CD1c-positive myeloid dendritic cell (primary cell): ENCODE measurements around the gene OR5AN1.
"Not testable (repeated sequence)": the region's sequence is repeated elsewhere in the genome, so short reads cannot be mapped to it uniquely, and the experiment has no call there.

Experiments
- DNase-seq: peaks from one replicate; pipeline ENCODE4 v3.0.0-alpha.2; 2016; ENCODE audit errors: extremely low spot score

The OR5AN1 gene, protein sequence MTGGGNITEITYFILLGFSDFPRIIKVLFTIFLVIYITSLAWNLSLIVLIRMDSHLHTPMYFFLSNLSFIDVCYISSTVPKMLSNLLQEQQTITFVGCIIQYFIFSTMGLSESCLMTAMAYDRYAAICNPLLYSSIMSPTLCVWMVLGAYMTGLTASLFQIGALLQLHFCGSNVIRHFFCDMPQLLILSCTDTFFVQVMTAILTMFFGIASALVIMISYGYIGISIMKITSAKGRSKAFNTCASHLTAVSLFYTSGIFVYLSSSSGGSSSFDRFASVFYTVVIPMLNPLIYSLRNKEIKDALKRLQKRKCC

DNA sequence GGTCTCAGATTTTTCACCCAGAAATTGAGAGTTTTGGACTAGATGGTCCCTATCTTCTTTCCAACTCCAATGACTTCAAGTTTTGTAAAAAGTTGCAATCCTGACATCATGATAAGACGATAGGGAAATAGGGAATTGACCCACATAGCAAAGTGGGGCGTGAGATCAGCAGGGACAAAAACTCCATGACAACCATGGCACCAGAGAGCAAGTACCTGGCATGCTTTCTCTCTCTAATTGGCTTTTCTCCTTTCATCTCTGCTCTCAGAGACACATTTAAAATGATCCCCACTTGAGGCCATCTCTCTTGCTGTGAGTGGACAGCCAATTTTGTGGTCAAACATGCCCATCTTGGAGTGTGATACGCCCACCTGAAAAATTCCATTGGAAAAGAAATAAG is at the start of gene OR5AN1:
TSS of gene OR5AN1 (plus strand) at position 301 of the 400 bp plus-strand sequence. CDS start 5,564 bp downstream, outside the sequence.
- DNase-seq, result no peak

DNA sequence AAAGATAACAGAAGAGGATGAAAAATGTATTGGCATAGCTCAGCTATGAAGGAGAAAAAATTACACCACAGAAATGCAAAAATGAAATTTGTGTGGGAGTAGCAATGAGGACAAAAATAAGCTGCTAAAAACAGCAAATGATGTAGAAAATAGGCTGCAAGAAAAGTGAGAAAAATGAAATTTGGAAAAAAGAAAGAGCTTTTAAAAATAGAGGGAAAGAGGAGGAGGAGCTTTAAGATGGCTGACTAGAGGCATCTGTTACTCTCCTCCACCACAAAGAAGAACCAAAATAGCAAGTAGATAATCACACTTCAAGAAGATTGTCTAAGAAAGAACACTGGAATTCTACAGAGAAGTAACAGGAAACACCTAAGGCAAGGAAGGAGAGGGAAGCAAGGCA is 23.7 kb upstream of the OR5AN1 start:
- DNase-seq, result no peak

DNA sequence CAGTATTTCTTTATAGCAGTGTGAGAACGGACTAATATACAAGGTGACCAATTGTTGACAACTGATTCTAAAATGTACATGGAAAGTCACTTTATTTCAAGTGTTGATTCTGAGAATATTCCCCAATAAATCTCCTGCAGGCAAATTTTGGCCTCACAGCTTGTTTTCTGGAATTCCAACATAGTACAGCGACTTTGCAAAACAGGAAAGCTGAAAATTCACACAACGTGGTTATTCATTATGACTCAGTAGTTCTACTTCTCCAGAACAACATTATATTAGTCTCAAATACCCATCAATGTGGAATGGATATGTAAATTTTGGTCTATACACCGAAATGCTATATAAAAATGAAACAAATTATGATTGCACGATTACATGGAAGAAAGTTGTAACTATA is 22.5 kb upstream of the OR5AN1 start:
- DNase-seq, result no peak

DNA sequence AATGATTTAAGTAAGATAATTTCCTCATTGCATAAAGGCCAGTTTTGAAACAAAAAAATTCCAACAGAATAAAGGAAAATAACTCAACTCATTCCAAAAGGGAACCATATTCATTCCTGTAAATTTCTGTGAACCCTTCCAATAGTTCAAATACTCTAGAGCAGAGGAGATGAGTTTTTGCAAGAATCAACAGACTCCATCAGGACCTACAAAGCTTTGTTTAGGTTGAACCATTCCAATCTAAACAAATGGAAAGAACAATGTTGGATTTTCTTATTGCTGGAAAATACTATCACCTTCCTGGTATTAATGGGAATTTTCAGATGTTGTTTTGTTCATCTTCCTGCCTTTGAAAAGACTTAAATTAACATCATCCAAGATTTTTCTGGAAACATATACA is 21.8 kb upstream of the OR5AN1 start:
- DNase-seq, result no peak

DNA sequence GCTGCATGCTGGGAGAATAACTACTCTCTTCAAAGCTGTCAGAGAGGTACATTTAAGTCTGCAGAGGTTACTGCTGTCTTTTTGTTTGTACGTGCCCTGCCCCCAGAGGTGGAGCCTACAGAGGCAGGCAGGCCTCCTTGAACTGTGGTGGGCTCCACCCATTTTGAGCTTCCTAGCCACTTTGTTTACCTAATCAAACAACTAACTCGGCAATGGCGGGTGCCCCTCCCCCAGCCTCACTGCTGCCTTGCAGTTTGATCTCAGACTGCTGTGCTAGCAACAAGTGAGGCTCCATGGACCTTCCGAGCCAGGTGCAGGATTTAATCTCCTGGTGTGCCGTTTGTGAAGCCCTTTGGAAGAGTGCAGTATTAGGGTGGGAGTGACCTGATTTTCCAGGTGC is 9.0 kb upstream of the OR5AN1 start:
- DNase-seq, result not testable (repeated sequence)

DNA sequence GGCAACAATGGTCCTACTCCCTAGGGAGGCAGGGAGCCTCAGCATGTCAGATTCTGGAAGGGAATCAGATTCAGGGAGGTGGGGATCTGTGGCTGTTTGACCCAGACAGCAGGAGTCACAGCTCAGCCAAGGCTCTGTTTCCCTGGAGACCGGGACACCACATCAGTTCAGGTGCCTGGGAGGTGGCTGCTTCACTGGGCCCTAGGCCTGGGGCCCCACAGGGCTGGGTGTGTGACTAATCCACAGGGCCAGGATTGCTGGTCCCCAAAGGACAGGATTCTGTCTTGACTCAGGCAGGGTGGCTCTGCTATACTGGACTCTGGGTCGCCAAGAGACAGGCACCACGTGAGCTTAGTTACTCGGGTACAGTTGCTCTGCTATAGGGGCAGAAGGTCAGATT is 3.5 kb upstream of the OR5AN1 start:
- DNase-seq, result no peak

DNA sequence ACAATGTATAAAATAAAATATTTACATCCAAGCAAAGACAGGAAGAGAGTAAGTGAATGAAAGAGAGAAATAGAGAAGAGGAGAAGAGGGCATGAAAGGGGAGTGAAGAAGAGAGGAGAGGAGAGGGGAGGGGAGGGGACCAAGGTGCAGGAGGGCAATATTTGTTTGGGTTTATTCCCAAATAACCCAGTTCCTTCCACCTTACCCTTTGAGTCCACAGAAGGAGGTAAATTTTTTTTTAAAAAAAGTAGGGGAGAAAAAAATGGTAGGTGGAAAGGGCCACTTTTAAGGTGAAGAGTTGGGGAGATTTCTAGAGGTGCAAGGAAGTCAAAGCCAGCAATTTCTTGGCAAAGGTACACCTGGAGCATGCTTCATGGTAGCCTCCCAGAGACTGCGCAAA is 2.1 kb upstream of the OR5AN1 start:
- DNase-seq, result no peak

DNA sequence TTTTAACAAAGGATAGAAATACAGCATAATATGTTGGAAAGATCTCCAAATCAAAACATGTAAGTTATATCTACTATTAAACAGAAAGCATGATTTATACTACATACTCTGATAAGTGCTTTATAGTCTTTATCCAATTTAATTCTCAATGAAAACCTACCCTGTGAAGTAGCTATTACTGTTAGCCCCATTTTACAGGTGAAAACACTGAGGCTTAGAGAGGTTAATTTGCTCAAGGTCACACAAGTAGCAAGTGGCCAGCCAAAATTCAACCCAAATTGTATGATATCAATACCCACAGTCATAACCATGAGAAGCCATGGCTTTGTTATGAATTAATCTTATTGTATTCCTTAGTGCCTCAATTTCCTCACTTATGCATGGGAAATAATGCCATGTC is 675 bp upstream of the OR5AN1 start:
- no peak for DNase-seq

DNA sequence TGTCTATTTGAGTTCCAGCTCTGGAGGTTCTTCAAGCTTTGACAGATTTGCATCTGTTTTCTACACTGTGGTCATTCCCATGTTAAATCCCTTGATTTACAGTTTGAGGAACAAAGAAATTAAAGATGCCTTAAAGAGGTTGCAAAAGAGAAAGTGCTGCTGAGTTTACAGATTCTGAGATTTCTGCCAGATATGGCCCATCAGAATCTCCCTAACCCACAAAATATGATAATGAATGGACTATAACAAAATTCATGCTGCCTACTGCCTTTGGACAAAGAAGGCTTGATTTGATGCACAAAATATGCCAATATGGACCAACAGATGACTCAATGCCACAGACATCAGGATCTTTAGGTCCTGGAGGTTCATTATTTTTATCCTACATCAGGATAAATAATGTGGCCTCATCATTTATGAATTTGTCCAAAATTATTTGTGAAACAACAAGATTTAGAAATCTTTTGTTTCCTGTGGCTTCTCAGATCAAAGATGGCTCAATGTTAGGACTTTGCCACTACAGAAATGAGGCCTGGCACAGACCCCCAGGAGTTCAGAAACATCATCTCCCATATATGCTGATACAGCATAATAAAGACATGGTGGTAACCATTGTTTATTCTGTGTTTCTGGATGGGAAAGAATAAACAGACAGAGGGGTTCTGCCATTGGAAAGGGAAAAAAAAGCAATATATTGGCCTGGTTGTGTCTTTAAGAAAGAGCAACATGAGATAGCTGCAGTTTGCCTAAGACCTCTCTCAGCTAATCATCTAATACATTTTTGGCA is 6.7 kb downstream of the OR5AN1 start:
- DNase-seq, result no peak

DNA sequence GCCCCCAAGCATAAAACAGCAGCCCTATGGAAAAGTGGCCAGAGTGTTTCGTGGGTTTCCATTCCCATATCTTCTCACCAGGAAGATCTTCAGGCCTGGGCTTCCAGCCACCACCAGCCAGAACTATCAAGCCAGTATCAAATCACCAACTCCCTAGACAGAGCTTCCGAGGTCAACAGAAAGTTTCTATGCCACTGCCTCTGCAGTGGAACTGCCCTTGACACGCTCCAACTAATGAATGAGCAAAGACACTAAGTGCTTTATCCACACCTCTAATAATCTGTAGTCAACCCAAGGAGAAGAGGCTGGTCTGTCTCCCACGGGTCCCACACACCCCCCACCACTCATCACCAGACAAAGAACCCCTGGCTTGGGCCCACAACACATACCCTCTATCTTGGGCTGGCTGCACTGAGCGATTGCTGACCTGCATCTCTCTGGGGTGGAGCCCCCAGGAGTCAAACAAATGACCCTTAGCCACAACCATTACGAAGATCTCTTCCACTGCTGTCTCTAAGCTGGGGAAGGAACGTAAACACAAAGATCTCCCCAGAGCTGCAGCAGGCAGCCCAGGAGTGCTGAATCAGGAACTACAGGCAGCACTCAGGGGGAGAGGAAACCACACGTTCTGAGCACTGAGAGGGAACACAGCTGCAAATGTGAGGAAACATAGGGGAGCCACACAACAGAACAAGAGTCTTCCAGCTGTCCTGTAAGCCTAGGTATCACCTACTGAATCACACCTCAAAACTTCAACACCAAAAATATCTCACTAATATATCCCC is 9.7 kb downstream of the OR5AN1 start:
- peak; percentile 3 for DNase-seq

DNA sequence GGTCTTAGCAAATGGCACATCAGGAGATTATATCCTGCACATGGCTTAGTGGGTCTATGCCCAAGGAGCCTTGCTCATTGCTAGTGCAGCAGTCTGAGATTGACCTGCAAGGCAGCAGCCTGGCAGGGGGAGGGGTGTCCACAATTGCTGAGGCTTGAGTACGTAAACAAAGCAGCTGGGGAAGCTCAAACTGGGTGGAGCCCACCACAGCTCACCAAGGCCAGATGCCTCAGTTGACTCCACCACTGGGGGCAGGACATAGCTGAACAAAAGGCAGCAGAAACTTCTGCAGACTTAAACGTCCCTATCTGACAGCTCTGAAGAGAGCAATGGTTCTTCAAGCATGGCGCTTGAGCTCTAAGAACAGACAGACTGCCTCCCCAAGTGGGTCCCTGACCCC is 13.6 kb downstream of the OR5AN1 start:
- DNase-seq, result not testable (repeated sequence)

DNA sequence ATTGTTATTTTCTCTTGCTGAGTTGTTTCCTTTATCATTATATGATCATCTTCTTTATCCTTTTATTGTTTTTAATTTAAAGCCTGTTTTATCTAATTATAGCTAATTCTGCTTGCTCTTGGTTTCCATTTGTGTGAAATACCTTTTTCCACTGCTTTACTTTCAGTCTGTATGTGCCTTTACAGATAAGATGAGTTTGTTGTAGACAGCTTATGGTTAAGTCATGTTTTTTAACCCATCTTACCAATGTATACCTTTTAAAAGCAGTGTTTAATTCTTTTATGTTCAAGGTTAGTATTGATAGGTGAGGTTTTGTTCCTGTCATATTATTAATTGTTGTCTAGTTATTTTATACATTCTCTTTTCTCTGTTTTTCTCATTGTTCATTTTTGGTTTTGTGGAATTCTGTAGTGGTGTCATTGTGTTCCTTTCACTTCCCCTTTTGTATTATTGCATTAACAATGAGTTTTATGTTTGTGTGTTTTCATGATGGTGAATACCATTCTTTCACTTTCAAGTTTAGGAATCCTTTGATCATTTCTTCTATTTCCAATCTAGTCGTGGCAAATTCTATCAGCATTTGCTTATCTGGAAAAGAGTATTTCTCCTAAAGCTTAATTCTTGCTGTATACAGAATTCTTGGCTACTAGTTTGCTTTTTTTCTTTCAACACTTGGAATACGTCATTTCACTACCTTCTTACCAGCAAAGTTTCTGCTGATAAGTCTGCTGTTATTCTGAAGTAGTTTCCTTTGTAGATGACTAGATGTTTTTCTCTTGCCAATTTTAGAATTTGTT is 21.8 kb downstream of the OR5AN1 start:
- peak; percentile 31 for DNase-seq

DNA sequence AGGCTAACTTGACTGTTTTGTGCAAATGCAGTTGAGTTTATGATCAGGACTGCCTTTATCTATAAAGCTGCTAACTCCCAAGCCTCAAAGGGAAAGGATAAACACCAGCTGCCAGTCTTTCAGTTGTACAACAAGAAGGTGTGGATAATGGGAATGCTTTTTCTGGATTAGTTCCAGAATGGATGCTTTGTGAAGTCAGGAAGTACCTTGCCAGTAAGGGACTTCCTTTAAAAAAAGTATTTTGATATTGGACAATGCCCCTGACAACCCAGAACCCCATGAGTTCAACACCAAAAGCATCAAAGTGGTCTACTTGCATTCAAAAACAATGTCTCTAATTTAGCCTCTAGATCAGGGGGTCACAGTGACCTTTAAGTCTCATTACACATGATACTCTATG is 35.5 kb downstream of the OR5AN1 start:
- DNase-seq, result no peak

DNA sequence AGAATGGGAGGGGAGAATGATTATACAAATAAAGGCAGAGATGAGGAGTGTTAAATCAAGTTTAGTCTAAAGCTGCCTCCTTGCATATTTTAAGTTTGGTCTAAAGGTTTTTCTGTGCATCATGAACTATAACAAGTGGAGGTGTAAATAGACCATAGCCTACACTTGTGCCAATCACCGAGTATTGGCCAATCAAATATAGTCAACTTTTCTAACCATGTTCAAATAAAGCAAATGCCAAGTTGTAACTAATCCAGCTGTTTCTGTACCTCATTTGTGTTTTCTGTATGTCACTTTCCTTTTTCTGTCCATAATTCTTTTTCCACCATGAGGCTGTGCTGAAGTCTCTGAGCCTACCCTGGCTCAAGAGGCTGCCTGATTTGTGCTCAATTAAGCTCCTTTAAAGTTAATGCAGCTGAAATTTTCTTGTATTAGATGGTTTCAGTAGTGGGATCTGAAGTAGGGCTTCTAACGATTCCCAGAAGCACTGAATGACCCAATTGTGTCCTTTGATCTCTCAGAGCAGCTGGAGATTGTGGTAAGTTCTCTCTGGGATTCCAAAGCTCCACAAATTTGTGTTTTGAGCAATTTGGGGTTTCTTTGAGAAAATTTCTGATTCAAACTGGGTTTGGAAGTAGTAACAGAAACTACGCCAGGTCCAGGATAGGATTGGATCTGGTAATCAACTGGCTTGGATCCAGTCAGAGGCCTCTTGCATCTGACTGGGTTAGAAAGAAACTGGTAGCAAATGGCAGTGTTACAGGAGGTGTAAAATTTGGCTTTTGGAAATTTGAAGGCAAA is 42.0 kb downstream of the OR5AN1 start:
- no peak for DNase-seq

DNA sequence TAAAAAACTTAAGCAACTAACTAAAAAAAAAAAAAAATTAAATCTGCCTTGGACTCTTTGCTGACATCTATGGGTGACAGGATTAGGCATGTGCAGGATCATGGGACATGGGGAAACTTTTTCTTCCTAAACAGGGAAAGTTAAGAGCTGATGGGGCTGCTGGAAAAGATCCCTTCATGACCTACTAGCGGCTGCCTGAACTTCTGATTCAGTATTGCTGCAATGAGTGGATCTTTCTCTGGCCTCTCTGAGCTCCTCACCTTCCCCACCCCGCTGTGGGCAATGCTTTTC is 42.5 kb downstream of the OR5AN1 start:
- DNase-seq, result no peak

DNA sequence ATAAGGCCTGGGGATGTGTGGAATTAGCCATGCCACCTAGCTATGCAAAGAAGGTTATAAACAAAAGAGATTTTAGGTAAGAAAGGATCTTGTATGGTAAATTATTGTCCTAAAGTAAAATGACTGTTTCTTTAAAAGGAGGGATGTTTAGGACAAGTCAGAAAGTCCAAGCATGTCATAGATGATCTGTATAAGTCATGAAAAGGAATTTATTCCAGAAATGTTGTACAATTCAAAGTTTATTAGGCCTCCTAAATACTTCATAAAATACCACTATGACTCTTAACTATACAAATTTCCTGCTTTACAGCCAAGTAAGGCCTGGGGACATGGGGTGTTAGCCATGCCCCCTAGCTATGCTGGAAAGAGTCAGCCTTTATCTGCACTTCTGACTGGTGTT is 44.9 kb downstream of the OR5AN1 start:
- no peak for DNase-seq

DNA sequence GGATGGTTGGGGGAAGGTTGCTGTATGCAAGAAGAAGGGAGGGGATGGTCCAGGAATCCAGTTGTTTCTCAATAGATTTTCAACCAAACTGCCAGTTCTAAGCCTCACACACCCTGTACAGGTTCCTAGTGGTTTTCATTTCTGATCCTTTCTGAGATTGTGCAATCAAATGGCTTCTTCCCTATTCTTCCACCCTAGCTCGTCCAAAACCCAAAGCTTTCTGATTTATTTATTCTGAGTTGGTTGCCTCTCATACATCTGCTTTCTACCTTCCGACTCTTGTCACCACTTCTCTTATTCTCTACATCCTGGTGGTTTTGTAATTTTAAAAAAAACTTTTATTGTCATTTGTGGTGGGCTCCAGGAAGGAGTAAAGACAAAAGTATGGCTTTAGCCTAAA is 55.0 kb downstream of the OR5AN1 start:
- DNase-seq, result peak; percentile 38

DNA sequence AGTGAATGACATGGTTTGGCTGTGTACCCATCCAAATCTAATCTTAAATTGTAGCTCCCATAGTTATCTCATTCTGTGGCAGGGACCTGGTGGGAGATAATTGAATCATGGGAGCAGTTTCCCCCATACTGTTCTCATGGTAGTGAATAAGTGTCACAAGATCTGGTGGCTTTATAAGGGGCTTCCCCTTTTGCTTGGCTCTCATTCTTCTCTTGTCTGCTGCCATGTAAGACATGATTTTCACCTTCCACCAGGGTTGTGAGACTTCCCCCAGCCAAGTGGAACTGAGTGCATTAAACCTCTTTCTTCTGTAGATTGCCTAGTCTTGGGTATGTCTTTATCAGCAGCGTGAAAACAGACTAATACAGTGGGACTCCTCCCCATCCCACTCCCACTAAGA is 56.4 kb downstream of the OR5AN1 start:
- peak; percentile 26 for DNase-seq

DNA sequence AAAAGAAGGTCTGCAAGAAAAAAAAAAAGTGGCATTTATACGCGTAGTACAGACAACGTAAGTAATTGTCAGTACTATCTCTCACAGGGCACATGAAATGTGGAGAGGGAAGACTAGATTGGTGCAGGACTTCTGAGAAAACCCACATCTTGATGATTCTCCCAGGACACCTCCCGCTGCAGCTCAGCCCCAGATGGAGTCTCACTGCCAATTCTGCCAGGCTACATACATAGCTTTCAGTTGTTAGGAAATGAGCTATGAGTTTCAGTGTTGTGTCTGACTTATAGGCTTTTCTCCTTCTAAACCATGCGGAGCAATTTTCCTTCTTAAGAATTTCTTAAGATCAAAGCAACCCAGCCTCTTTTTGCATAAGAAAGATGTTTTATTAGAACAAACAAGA is 57.9 kb downstream of the OR5AN1 start:
- DNase-seq, result no peak

DNA sequence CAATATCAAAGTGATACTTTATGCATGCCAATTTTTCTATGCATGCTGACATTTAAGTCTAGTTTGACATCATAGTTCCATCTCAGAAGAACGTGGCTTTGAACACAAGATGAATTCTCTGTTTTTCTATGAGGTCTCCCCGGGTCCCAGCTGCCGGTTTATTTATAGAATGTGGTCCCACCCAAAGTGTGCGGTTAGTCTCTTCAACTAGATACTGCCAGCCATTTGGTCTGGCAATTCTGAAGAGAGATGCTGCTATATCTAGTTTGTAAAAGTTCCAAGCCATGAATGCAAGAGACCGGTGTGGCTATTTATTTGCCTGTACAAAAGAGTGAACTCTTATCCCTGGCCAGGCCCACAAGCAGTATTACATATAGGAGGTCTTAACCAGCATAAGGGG is 58.3 kb downstream of the OR5AN1 start:
- DNase-seq, result no peak

DNA sequence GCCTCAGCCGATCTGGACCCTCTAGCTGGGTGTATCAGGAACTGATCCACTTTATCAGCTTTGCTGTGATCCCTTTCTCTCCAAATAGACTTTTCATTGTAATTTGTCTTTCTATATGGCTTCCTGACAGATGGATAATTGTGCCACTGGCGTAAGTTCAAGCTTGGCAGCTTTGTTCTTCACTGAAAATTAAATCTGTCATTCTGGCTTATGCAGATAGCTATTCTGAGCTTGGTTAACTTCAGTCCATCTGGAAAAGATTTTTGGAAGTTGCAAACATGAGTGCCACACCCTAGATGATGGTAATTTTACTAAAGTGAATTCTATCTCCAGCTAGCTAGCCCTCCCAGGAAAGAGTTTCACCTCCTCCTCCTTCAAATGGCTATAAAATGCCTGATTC is 59.5 kb downstream of the OR5AN1 start:
- DNase-seq, result no peak
